Left renal cortex interstitium (tissue), 4 donors: ENCODE data around the gene FGD5. TPM values are rescaled to one million over a fixed set of nuclear protein-coding genes. Genes with fewer than 3 reads are reported as not detected.

Source experiments
- DNase-seq, 4 donors: peaks; one replicate each; pipeline ENCODE4 v3.0.0-alpha.2; 2013; ENCODE audit warnings: low read depth in 4 of 4, low spot score in 2 of 4, missing footprints in 1 of 4
- polyA plus RNA-seq, 4 donors: library from polyadenylated mRNA; unstranded; fragments of 120-200 nt; gene quantifications; one replicate each; pipeline ENCODE4 v1.2.1, GENCODE V29; 2013; ENCODE audit not compliant: insufficient read length in 4 of 4

Gene FGD5
- polyA plus RNA-seq, 4 donors, result 21.0 to 25.0 (median 23.2) TPM

- no peak for DNase-seq
These were observed 101.8 kb downstream of the FGD5 start for GRCh38 chr3:14920536-14920935.

DNA sequence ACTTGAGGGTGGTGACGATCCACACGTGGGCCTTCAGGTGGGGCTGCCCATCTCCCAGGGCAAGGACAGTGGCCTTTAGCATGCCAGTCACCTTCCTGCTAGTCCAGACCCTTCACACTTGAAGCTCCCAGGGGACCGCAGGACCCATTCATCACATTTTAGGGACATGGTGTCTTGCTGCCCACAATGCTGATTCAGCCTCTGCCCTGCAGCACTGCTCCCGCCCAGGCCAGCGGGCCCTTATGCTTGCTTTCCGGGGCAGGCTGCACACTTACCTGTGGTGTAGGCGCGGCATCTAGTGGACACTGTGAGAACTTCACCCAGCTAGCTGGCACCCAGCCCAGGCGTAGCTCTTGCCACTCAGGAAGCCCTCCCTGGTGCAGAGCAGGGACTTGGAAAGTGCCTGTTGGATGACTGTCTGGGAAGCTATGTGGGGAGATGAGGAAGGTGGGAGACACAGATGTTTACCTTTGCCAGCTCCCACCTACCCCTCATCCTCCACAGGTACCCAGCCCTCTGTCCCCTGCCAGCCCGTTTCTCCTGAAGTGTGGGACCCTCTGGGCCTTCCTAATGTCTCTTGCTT, 102.4 kb downstream of the FGD5 start:
- DNase-seq, result peak; percentile 45 to 68 (median 56)

DNA sequence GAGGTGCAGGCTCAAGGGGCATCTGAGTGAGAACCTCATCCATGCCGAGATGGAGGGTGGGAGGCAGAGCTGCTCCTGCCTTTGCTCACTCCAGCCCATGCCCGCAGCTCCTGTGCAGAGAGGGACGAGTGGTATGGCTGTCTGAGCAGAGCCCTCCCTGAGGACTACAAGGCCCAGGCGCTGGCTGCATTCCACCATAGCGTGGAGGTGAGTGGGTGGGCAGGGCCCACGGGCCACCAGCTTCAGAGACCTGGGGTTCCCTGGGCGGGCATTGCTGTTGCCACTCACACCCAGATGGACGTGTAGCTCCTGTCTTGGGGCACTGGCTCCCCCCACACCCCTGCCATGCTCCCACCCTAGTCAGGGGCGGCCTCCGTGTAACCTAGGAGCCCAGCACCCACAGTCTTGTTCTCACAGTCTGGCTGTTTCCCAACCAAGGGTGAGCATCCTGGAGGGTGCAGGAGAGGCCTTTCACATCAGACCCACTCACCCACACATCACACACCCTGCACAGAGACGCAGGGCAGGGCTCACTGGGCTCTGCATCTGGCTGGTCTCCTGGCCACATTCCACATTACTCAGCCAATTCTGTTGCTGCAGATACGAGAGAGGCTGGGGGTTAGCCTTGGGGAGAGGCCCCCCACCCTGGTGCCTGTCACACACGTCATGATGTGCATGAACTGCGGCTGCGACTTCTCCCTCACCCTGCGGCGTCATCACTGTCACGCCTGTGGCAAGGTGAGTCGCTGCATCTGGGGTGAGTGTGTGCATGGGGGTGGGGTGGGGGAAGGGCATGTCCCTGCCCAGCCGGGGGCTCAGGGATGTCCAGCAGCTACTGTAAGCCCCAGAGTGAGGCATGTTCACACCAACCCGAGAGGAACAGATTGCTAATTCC, 103.3 kb downstream of the FGD5 start:
- no peak for DNase-seq

DNA sequence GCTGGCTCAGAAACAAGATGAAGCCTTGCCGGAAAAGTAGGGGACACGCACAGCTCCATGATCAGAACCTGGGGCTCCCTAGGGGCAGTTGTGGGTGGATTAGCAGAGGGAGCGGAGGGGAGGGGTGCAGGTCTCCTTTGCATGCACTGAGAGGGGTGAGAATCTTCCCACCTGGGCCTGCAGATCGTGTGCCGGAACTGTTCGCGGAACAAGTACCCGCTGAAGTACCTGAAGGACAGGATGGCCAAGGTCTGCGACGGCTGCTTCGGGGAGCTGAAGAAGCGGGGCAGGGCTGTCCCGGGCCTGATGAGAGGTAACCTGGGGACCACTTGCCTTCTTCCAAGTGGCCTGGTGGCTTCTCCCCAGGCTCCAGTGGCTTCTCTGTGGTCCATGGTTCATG, 104.1 kb downstream of the FGD5 start:
- DNase-seq, result no peak

- DNase-seq, result no peak
These were observed 104.7 kb downstream of the FGD5 start for GRCh38 chr3:14923476-14923875.

- peak in 1 of 4 donors; percentile 62 for DNase-seq
These were observed 107.2 kb downstream of the FGD5 start for GRCh38 chr3:14925729-14926591.

DNA sequence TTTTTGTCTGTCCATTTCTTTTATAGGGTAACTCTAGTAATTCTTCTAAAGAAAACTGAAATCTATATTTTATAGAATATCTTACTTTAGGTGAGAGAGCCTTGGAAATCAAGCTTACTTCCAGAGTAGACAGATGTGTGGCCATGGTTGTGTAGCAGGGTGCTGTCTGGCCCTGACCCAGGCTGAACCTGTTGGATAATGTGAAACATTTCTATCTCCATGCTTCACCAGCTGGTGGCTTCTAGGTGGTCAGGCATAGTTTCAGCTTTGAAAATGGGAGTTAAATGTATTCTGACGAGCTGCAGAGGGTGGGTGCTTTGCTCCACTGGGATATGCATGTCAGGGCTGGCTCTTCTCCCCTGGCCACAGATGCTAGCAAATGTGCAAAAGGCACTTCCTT, 107.8 kb downstream of the FGD5 start:
- no peak for DNase-seq

DNA sequence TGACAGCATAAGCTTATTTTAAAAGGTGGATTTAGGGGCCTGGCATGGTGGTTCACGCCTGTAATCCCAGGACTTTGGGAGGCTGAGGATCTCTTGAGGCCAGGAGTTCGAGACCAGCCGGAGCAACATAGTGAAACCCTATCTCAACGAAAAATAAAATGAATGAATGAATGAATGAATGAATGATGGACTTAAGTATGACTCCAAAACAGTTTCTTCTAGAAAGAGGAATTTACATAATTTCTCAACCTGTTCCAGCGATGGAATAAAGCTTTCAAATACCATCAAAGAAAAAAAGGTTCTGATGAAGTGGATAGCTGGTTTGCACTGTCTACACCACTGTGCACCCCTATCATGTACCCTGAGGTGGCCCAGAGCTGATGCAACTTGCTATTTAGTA, 108.5 kb downstream of the FGD5 start:
- DNase-seq, result no peak

DNA sequence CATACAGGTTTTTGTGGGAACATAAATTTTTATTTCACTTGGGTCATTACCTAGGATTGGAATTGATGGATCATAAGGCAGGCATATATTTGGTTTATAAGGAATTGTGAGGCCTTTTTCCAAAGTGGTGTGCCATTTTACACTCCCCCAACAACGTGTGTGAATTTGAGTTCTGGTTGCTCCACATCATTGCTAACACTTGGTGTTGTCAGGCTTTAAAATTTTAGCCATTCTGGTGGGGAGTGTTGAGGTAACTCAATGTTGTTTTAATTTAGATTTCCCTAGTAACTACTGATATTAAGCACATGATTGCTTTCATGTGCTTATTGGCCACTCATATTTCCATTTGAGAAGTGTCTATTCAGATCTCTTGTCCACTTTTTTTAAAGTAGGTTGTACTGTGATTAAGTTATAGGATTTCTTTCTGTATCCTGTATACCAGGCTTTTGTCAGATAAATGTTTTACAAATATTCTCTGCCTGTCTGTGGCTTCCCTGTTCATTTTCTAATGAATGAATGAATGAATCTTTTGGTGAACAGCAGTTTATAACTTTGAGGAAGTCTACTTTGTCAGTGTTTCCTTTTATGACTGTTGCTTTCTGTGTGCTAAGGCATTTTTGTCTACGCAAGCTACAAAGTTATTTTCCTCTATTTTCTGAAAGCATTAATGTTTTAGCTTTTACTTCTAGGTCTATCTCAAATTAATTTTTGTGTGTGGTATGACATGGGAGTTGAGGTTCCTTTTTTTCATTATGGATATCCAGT, 110.7 kb downstream of the FGD5 start:
- no peak for DNase-seq

- no peak for DNase-seq
These were observed 115.2 kb downstream of the FGD5 start for GRCh38 chr3:14933820-14934425.

- DNase-seq, result no peak
These were observed 117.0 kb downstream of the FGD5 start for GRCh38 chr3:14935592-14936345.

GRCh38 chr3:14938954-14939353, 120.2 kb downstream of the FGD5 start:
- no peak for DNase-seq

DNA sequence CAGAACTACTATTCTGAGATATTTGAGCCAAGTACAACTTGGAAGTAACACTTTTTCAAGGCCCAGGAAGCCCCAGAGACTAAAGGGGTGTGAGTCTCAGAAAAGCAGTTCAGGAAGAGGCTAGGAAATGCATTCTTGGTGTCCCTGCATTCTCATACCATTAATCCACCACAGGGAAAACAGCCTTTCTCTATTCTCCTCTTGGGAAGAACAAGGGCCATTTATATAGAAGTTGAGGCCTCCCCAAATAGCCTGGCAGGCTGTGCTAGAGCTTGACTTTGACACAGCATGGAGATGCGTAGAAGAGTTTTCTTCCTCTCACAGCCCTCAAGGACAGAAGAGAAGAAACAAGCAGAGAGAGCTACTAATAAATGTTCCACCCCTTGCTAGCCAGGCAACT, 123.1 kb downstream of the FGD5 start:
- DNase-seq, result no peak

DNA sequence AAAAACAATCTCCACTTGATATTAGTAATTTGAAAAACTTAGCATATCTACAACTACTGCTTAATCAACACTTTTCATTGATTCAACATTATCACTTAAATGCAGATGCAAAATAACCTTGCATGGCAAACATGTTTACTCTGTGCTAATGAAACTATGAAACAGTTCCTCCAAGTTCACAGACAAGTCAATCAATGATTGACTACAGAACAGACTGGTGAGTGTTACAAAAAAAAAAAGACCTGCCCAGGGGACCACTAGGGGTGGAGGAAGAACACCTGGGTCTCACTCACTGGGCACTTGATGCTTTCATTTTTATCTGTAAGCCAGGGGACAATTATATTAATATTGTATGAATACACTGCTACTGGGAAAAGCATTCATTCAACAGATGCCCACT, 124.3 kb downstream of the FGD5 start:
- peak in 1 of 4 donors; percentile 43 for DNase-seq

GRCh38 chr3:14946236-14946635, 127.5 kb downstream of the FGD5 start:
- no peak for DNase-seq

DNA sequence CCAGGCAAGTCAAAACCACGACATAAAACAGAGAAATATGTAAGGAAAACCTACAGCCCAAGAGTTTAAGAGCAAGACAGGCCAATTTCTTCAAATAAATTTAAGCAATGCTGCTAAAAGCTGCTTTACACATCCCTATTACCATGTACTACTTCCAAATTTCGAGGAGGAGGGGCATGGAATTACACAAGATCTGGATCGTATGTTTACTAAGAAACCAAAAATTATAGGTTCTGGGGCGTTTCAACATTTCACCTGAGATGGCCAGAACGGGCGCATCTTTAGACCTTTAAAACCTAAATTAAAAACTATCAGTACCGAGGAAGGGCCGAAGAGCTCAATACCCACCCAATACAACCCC, 128.0 kb downstream of the FGD5 start:
- DNase-seq, result no peak

- DNase-seq, result peak; percentile 42 to 67 (median 46)
These were observed 128.5 kb downstream of the FGD5 start, which contains the start of gene NR2C2 for GRCh38 chr3:14947100-14947885. Gene NR2C2, plus strand, starts transcription at chr3:14947583. Its CDS starts 56,332 bp downstream, at chr3:15003915.

GRCh38 chr3:14947886-14948608, 129.3 kb downstream of the FGD5 start:
- peak; percentile 94 to 97 (median 94) for DNase-seq
